ENCODE measurements around the gene RIPK4. TPM values are rescaled to one million over a fixed set of nuclear protein-coding genes. Genes with fewer than 3 reads are reported as not detected.

The RIPK4 gene
- polyA plus RNA-seq, 3 donors, result 0.05 to 0.09 TPM; not detected in 1

- no peaks in the 10 kb centered on the region for H4K20me1 ChIP-seq (ENCODE audit: insufficient read depth, low read length)
- no peaks in the 10 kb centered on the region for H3K79me2 ChIP-seq (ENCODE audit: insufficient read depth, low read length)
- no peak overlapping the region for H3K4me2 ChIP-seq (replicated peaks; ENCODE audit: extremely low read depth, low read length, poor library complexity, severe bottlenecking)
- H3K4me1 ChIP-seq (ENCODE audit: control insufficient read depth in 1 of 2, insufficient read depth in 2 of 2, low read length in 2 of 2), result peaks cover 45 to 63% of the 10 kb centered on the region in 2 donors
- peaks cover 24 to 54% (median 45%) of the 10 kb centered on the region in 3 donors for H3K27me3 Mint-ChIP-seq (ENCODE audit: low read depth in 3 of 3)
- DNase-seq, result no peak
- no peak overlapping the region for H3K27ac ChIP-seq (ENCODE audit: low read depth in 1 of 2, low read length in 2 of 2)
- TF ChIP-seq CTCF (IDR thresholded peaks at IDR 0.05), result no peak
- peaks cover 61% of the 10 kb centered on the region for H3K4me1 Mint-ChIP-seq
- H3K4me3 ChIP-seq (replicated peaks in 1 of 3; ENCODE audit: low read depth in 2 of 3, low read length in 3 of 3), result no peak overlapping the region
- no peak overlapping the region for H3K4me3 Mint-ChIP-seq
- H3K27ac Mint-ChIP-seq, result peak overlapping the region in 1 of 7 donors; percentile 7
- H3K36me3 ChIP-seq (replicated peaks in 1 of 2; ENCODE audit: control insufficient read depth in 1 of 2, insufficient read depth in 2 of 2, low read length in 2 of 2), result no peaks in the 10 kb centered on the region
- H3K9me3 Mint-ChIP-seq, result peaks cover 4 to 19% (median 12%) of the 10 kb centered on the region in 7 donors
- H3K27me3 ChIP-seq (ENCODE audit: control insufficient read depth in 2 of 2, insufficient read depth in 2 of 2, low read length in 2 of 2), result peaks cover 0 to 3% of the 10 kb centered on the region in 2 donors
- H3K9ac ChIP-seq (ENCODE audit: insufficient read depth, low read length, poor library complexity, severe bottlenecking), result no peak overlapping the region
- intact Hi-C loops (cut with micrococcal nuclease), result no loop called here
- WGBS (ENCODE audit: insufficient coverage), result 40% methylated on average over 5 of the region's 6 CpGs
- H2AFZ ChIP-seq (ENCODE audit: insufficient read depth, low read depth, low read length, poor library complexity, severe bottlenecking), result no peak overlapping the region
- no peaks in the 10 kb centered on the region for H3K36me3 Mint-ChIP-seq
- no peaks in the 10 kb centered on the region for H3K9me3 ChIP-seq (replicated peaks in 1 of 2; ENCODE audit: control insufficient read depth in 1 of 2, insufficient read depth in 1 of 2, low read length in 2 of 2)
Observed at GRCh38 chr21:41730367-41730765, 36.5 kb downstream of the RIPK4 start.

- Histone ChIP-seq H3K27me3 (ENCODE audit: control insufficient read depth in 2 of 2, insufficient read depth in 2 of 2, low read length in 2 of 2) (peaks cover 0 to 3% of the 10 kb centered on the region in 2 donors), H2AFZ (ENCODE audit: insufficient read depth, low read depth, low read length, poor library complexity, severe bottlenecking) (no peak overlapping the region), H3K9ac (ENCODE audit: insufficient read depth, low read length, poor library complexity, severe bottlenecking) (no peak overlapping the region), H3K4me2 (replicated peaks; ENCODE audit: extremely low read depth, low read length, poor library complexity, severe bottlenecking) (no peak overlapping the region), H3K36me3 (replicated peaks in 1 of 2; ENCODE audit: control insufficient read depth in 1 of 2, insufficient read depth in 2 of 2, low read length in 2 of 2) (no peaks in the 10 kb centered on the region), H3K9me3 (replicated peaks in 1 of 2; ENCODE audit: control insufficient read depth in 1 of 2, insufficient read depth in 1 of 2, low read length in 2 of 2) (no peaks in the 10 kb centered on the region), H3K79me2 (ENCODE audit: insufficient read depth, low read length) (no peaks in the 10 kb centered on the region), H3K27ac (ENCODE audit: low read depth in 1 of 2, low read length in 2 of 2) (no peak overlapping the region), H4K20me1 (ENCODE audit: insufficient read depth, low read length) (no peaks in the 10 kb centered on the region), H3K4me3 (replicated peaks in 1 of 3; ENCODE audit: low read depth in 2 of 3, low read length in 3 of 3) (no peak overlapping the region), H3K4me1 (ENCODE audit: control insufficient read depth in 1 of 2, insufficient read depth in 2 of 2, low read length in 2 of 2) (peaks cover 45 to 61% of the 10 kb centered on the region in 2 donors)
- 50% methylated on average over 2 of the region's 17 CpGs for WGBS (ENCODE audit: insufficient coverage)
- no peak overlapping the region for H3K4me3 Mint-ChIP-seq
- intact Hi-C loops (cut with micrococcal nuclease), result loop anchor here in 1 of 2 donors (5.0 kb wide), 1 partner anchor 37 kb away; the partner anchor contains the start of gene RIPK4
- H3K27me3 Mint-ChIP-seq (ENCODE audit: low read depth in 3 of 3), result peaks cover 24 to 56% (median 48%) of the 10 kb centered on the region in 3 donors
- TF ChIP-seq CTCF (IDR thresholded peaks at IDR 0.05), result no peak
- H3K9me3 Mint-ChIP-seq, result peaks cover 4 to 19% (median 12%) of the 10 kb centered on the region in 7 donors
- H3K36me3 Mint-ChIP-seq, result no peaks in the 10 kb centered on the region
- DNase-seq, result no peak
- peak overlapping the region in 1 of 7 donors; percentile 43 for H3K27ac Mint-ChIP-seq
- peaks cover 59% of the 10 kb centered on the region for H3K4me1 Mint-ChIP-seq
Observed at GRCh38 chr21:41729701-41730366, 37.0 kb downstream of the RIPK4 start.
